ENCODE results near the gene SMIM21.

Gene SMIM21

GRCh38 chr18:75376004-75376403, 51.5 kb downstream of the SMIM21 start:
- DNase-seq (ENCODE audit: low read depth), result no peak

GRCh38 chr18:75375341-75375740, 52.2 kb downstream of the SMIM21 start:
- DNase-seq (ENCODE audit: low read depth), result no peak

GRCh38 chr18:75374466-75374865, 53.0 kb downstream of the SMIM21 start:
- DNase-seq (ENCODE audit: low read depth), result no peak

- DNase-seq (ENCODE audit: low read depth), result no peak
These were observed 58.3 kb downstream of the SMIM21 start for GRCh38 chr18:75369026-75369721.

GRCh38 chr18:75365837-75366236, 61.7 kb downstream of the SMIM21 start:
- DNase-seq (ENCODE audit: low read depth), result no peak

- DNase-seq (ENCODE audit: low read depth), result no peak
These were observed 62.3 kb downstream of the SMIM21 start for GRCh38 chr18:75365254-75365629.

- DNase-seq (ENCODE audit: low read depth), result no peak
These were observed 62.8 kb downstream of the SMIM21 start for GRCh38 chr18:75364512-75365253.

GRCh38 chr18:75363446-75364225, 63.9 kb downstream of the SMIM21 start:
- DNase-seq (ENCODE audit: low read depth), result no peak

- no peak for DNase-seq (ENCODE audit: low read depth)
These were observed 65.1 kb downstream of the SMIM21 start for GRCh38 chr18:75362435-75362834.

GRCh38 chr18:75360941-75361340, 66.6 kb downstream of the SMIM21 start:
- DNase-seq (ENCODE audit: low read depth), result no peak

- DNase-seq (ENCODE audit: low read depth), result no peak
These were observed 67.3 kb downstream of the SMIM21 start for GRCh38 chr18:75360215-75360614.
